Melanocyte of skin (primary cell): ENCODE data around the gene USP17L28. TPM values are rescaled to one million over a fixed set of nuclear protein-coding genes. Genes with fewer than 3 reads are reported as not detected.

ENCODE experiments used
- total RNA-seq, 2 donors: library from RNA; depleted of rRNA; stranded (reverse); fragments of >200 nt; gene quantifications; 2 replicates each; pipeline ENCODE4 v1.2.3, GENCODE V29; 2012

The USP17L28 gene, protein sequence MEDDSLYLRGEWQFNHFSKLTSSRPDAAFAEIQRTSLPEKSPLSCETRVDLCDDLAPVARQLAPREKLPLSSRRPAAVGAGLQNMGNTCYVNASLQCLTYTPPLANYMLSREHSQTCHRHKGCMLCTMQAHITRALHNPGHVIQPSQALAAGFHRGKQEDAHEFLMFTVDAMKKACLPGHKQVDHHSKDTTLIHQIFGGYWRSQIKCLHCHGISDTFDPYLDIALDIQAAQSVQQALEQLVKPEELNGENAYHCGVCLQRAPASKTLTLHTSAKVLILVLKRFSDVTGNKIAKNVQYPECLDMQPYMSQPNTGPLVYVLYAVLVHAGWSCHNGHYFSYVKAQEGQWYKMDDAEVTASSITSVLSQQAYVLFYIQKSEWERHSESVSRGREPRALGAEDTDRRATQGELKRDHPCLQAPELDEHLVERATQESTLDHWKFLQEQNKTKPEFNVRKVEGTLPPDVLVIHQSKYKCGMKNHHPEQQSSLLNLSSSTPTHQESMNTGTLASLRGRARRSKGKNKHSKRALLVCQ
- not detected for total RNA-seq

DNA sequence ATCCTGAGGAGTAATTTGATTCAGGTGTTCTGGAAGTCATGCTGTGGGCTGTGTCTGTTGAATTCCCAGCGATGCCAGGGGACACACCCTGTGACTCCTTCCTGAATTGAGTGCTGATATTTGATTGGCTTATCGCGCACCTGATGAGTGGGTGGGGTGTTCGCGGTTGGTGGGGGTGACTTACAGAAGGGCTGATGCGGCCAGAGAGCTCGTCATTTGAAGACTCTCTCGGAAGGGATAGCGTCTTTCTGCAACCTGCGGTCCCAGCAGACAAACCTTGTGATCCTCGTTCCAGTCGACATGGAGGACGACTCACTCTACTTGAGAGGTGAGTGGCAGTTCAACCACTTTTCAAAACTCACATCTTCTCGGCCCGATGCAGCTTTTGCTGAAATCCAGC, at the start of gene USP17L28:
Gene USP17L28, plus strand, starts transcription at position 301 of the 400 bp plus-strand sequence. Its CDS starts 0 bp downstream, at position 301.

DNA sequence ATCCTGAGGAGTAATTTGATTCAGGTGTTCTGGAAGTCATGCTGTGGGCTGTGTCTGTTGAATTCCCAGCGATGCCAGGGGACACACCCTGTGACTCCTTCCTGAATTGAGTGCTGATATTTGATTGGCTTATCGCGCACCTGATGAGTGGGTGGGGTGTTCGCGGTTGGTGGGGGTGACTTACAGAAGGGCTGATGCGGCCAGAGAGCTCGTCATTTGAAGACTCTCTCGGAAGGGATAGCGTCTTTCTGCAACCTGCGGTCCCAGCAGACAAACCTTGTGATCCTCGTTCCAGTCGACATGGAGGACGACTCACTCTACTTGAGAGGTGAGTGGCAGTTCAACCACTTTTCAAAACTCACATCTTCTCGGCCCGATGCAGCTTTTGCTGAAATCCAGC, 23.8 kb upstream of the USP17L28 start, which contains the start of gene USP17L24:
Gene USP17L24, plus strand, starts transcription at position 301 of the 400 bp plus-strand sequence. Its CDS starts 0 bp downstream, at position 301.

DNA sequence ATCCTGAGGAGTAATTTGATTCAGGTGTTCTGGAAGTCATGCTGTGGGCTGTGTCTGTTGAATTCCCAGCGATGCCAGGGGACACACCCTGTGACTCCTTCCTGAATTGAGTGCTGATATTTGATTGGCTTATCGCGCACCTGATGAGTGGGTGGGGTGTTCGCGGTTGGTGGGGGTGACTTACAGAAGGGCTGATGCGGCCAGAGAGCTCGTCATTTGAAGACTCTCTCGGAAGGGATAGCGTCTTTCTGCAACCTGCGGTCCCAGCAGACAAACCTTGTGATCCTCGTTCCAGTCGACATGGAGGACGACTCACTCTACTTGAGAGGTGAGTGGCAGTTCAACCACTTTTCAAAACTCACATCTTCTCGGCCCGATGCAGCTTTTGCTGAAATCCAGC, 19.1 kb upstream of the USP17L28 start, which contains the start of gene USP17L25:
Gene USP17L25, plus strand, starts transcription at position 301 of the 400 bp plus-strand sequence. Its CDS starts 0 bp downstream, at position 301.

DNA sequence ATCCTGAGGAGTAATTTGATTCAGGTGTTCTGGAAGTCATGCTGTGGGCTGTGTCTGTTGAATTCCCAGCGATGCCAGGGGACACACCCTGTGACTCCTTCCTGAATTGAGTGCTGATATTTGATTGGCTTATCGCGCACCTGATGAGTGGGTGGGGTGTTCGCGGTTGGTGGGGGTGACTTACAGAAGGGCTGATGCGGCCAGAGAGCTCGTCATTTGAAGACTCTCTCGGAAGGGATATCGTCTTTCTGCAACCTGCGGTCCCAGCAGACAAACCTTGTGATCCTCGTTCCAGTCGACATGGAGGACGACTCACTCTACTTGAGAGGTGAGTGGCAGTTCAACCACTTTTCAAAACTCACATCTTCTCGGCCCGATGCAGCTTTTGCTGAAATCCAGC, 14.3 kb upstream of the USP17L28 start, which contains the start of gene USP17L26:
Gene USP17L26, plus strand, starts transcription at position 301 of the 400 bp plus-strand sequence. Its CDS starts 0 bp downstream, at position 301.

DNA sequence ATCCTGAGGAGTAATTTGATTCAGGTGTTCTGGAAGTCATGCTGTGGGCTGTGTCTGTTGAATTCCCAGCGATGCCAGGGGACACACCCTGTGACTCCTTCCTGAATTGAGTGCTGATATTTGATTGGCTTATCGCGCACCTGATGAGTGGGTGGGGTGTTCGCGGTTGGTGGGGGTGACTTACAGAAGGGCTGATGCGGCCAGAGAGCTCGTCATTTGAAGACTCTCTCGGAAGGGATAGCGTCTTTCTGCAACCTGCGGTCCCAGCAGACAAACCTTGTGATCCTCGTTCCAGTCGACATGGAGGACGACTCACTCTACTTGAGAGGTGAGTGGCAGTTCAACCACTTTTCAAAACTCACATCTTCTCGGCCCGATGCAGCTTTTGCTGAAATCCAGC, 9.6 kb upstream of the USP17L28 start, which contains the start of gene USP17L5:
Gene USP17L5, plus strand, starts transcription at position 301 of the 400 bp plus-strand sequence. Its CDS starts 0 bp downstream, at position 301.

DNA sequence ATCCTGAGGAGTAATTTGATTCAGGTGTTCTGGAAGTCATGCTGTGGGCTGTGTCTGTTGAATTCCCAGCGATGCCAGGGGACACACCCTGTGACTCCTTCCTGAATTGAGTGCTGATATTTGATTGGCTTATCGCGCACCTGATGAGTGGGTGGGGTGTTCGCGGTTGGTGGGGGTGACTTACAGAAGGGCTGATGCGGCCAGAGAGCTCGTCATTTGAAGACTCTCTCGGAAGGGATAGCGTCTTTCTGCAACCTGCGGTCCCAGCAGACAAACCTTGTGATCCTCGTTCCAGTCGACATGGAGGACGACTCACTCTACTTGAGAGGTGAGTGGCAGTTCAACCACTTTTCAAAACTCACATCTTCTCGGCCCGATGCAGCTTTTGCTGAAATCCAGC, 4.8 kb upstream of the USP17L28 start, which contains the start of gene USP17L27:
Gene USP17L27, plus strand, starts transcription at position 301 of the 400 bp plus-strand sequence. Its CDS starts 0 bp downstream, at position 301.

DNA sequence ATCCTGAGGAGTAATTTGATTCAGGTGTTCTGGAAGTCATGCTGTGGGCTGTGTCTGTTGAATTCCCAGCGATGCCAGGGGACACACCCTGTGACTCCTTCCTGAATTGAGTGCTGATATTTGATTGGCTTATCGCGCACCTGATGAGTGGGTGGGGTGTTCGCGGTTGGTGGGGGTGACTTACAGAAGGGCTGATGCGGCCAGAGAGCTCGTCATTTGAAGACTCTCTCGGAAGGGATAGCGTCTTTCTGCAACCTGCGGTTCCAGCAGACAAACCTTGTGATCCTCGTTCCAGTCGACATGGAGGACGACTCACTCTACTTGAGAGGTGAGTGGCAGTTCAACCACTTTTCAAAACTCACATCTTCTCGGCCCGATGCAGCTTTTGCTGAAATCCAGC, 4.6 kb downstream of the USP17L28 start, which contains the start of gene USP17L29:
Gene USP17L29, plus strand, starts transcription at position 301 of the 400 bp plus-strand sequence. Its CDS starts 0 bp downstream, at position 301.

DNA sequence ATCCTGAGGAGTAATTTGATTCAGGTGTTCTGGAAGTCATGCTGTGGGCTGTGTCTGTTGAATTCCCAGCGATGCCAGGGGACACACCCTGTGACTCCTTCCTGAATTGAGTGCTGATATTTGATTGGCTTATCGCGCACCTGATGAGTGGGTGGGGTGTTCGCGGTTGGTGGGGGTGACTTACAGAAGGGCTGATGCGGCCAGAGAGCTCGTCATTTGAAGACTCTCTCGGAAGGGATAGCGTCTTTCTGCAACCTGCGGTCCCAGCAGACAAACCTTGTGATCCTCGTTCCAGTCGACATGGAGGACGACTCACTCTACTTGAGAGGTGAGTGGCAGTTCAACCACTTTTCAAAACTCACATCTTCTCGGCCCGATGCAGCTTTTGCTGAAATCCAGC, 14.1 kb downstream of the USP17L28 start, which contains the start of gene USP17L30:
Gene USP17L30, plus strand, starts transcription at position 301 of the 400 bp plus-strand sequence. Its CDS starts 0 bp downstream, at position 301.

Other genes starting within 250 kb of the USP17L28 start
- gene FAM90A26, start 178.5 kb upstream of the USP17L28 start, total RNA-seq = not detected
- not detected for gene USP17L10, start 138.2 kb upstream of the USP17L28 start, total RNA-seq
- not detected for gene USP17L11, start 133.5 kb upstream of the USP17L28 start, total RNA-seq
- not detected for gene USP17L12, start 128.7 kb upstream of the USP17L28 start, total RNA-seq
- not detected for gene USP17L13, start 124.0 kb upstream of the USP17L28 start, total RNA-seq
- not detected for gene USP17L15, start 114.5 kb upstream of the USP17L28 start, total RNA-seq
- not detected for gene USP17L17, start 105.0 kb upstream of the USP17L28 start, total RNA-seq
- gene USP17L18, start 100.3 kb upstream of the USP17L28 start, total RNA-seq = not detected
- gene USP17L19, start 95.5 kb upstream of the USP17L28 start, total RNA-seq = not detected
- not detected for gene USP17L20, start 90.8 kb upstream of the USP17L28 start, total RNA-seq
- gene USP17L21, start 86.0 kb upstream of the USP17L28 start, total RNA-seq = not detected
- gene USP17L22, start 81.3 kb upstream of the USP17L28 start, total RNA-seq = not detected
- not detected for gene USP17L24, start 23.7 kb upstream of the USP17L28 start, total RNA-seq
- gene USP17L25, start 19.0 kb upstream of the USP17L28 start, total RNA-seq = not detected
- not detected for gene USP17L26, start 14.2 kb upstream of the USP17L28 start, total RNA-seq
- gene USP17L5, start 9.5 kb upstream of the USP17L28 start, total RNA-seq = not detected
- not detected for gene USP17L27, start 4.7 kb upstream of the USP17L28 start, total RNA-seq
- not detected for gene USP17L29, start 4.7 kb downstream of the USP17L28 start, total RNA-seq
- gene USP17L30, start 14.2 kb downstream of the USP17L28 start, total RNA-seq = not detected
- gene DEFB131A, start 95.5 kb downstream of the USP17L28 start, total RNA-seq = not detected